Stimulated activated CD8-positive, alpha-beta memory T cell treated with anti-CD3 and anti-CD28 coated beads, Interleukin-4, amount 100 ng/mL, for 48 hours (primary cell): Measurements from ENCODE around the gene TPGS2.
A peak's percentile ranks its signal among the peaks of the same experiment; 100 is the strongest.
"Not testable (repeated sequence)": the region's sequence is repeated elsewhere in the genome, so short reads cannot be mapped to it uniquely, and the experiment has no call there.

Source experiments
- DNase-seq: peaks from one replicate; pipeline ENCODE4 v3.0.0-alpha.2; 2020

Gene TPGS2

GRCh38 chr18:36828630-36829361 is at the start of gene TPGS2, which contains the start of gene KIAA1328:
Gene TPGS2 (minus strand): TSS chr18:36829002. CDS start chr18:36828767, 235 bp downstream.
Gene KIAA1328 (plus strand): TSS chr18:36829127. CDS start chr18:36829139, 12 bp downstream.
- DNase-seq: peak; percentile 89

- DNase-seq: not testable (repeated sequence)
These were observed 45.0 kb upstream of the TPGS2 start for GRCh38 chr18:36873826-36874225.

- no peak for DNase-seq
These were observed 43.5 kb upstream of the TPGS2 start for GRCh38 chr18:36872329-36872728.

DNA sequence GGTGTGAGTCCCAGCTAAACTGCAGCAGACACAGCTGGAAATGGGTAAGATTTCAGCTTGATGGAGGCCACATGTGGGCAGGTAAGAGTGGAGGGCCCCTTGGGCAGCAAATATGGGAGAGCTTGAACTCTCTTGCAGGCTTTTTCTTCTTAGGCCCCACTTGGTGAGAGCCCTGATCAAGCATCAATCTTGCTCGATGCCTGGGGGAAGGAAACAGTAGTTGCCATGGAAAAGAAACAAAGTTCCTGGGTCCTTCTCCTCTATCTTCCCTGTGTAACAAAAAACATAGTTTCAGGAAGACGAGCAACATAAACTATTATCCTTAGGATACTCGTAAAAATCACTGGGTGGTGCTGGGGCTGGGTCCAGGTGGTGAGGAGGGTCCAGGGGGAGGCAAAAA is 43.0 kb upstream of the TPGS2 start:
- no peak for DNase-seq

DNA sequence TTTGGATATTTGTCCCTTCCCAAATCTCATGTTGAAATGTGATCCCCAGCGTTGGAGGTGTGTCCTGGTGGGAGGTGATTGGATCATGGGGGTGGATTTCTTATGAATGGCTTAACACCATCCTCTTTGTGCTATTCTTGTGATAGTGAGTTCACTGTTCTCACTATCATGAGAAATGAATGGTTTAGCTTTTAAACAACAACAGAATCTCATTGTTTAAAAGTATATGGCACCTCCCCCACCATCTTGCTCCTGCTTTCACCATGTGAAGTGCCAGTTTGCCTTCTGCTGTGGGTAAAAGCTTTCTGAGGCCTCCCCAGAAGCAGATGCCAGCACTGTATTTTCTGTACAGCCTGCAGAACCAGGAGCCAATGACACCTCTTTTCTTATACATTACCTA is 38.3 kb upstream of the TPGS2 start:
- DNase-seq: no peak

GRCh38 chr18:36862182-36862581 is 33.4 kb upstream of the TPGS2 start:
- DNase-seq: no peak

GRCh38 chr18:36856815-36857214 is 28.0 kb upstream of the TPGS2 start:
- no peak for DNase-seq

DNA sequence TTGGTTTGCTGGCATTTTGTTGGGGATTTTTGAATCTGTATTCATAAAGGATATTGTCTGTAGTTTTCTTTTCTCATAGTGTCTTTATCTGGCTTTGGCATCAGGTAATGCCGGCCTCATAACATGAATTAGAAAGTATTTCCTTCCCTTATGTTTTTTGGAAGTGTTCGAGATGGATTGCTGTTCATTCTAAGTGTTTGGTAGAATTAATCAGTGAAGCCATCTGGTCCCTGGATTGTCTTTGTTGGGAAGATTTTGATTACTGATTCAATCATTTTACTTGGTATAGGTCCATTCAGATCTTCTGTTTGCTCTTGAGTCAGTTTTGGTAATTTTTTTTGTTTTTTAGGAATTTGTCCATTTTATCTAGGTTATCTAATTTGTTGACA is 22.4 kb upstream of the TPGS2 start:
- no peak for DNase-seq

- DNase-seq: no peak
These were observed 21.9 kb upstream of the TPGS2 start for GRCh38 chr18:36850527-36851201.

DNA sequence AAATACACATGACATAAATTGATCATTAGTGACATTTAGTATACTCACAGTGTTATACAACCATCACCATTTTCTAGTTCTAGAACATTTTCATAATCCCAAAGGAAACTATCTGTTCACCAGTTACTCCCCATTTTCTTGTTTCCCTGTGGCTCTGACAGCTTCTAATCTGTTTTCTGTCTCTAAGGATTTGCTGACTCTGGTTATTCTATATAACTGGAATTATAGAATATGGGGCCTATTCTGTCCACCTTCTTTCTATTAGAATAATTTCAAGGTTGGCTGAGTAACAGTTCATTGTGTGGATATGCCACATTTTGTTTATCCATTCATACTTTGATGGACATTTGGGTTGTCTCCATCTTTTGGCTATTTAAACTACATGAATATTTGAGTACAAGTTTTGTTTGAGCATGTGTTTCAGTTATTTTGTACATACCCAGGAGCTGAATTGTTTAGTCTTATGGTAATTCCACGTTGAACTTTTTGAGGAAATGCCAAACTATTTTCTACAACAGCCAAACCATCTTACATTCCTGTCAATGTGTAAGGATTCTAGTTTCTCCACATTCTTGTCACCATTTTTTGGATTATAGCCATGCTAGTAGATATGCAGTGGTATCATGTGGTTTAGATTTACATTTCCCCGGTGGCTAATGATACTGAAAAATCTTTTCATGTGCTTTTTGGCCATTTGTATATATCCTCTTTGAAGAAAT is 20.6 kb upstream of the TPGS2 start:
- DNase-seq: no peak

GRCh38 chr18:36848609-36849008 is 19.8 kb upstream of the TPGS2 start:
- no peak for DNase-seq

GRCh38 chr18:36843784-36844183 is 15.0 kb upstream of the TPGS2 start:
- DNase-seq: no peak

- DNase-seq: no peak
These were observed 14.4 kb upstream of the TPGS2 start for GRCh38 chr18:36843199-36843598.

- no peak for DNase-seq
These were observed 11.0 kb upstream of the TPGS2 start for GRCh38 chr18:36839835-36840234.

- DNase-seq: no peak
These were observed 7.1 kb upstream of the TPGS2 start for GRCh38 chr18:36835927-36836326.

DNA sequence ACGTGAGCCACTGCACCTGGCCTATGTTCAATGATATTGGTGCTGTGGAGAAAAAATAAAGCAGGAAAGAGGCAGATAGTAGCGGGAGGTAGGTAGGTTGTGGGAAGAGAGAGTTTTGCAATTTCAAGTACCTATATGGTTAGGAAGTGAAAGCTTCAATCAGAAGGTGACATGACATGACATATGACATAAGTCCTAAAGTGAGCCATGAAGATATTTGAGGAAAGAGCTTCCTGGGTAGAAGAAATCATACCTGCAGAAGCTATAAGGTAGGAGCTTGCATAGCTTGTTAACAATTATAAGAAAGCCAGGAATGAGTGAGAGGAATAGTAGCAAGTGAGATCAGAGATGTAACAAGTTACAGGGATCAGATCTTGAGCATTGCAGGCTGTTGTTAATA is 4.3 kb upstream of the TPGS2 start:
- no peak for DNase-seq

- DNase-seq: no peak
These were observed 2.3 kb upstream of the TPGS2 start for GRCh38 chr18:36831139-36831538.

GRCh38 chr18:36830158-36830495 is 1.3 kb upstream of the TPGS2 start:
- DNase-seq: no peak

DNA sequence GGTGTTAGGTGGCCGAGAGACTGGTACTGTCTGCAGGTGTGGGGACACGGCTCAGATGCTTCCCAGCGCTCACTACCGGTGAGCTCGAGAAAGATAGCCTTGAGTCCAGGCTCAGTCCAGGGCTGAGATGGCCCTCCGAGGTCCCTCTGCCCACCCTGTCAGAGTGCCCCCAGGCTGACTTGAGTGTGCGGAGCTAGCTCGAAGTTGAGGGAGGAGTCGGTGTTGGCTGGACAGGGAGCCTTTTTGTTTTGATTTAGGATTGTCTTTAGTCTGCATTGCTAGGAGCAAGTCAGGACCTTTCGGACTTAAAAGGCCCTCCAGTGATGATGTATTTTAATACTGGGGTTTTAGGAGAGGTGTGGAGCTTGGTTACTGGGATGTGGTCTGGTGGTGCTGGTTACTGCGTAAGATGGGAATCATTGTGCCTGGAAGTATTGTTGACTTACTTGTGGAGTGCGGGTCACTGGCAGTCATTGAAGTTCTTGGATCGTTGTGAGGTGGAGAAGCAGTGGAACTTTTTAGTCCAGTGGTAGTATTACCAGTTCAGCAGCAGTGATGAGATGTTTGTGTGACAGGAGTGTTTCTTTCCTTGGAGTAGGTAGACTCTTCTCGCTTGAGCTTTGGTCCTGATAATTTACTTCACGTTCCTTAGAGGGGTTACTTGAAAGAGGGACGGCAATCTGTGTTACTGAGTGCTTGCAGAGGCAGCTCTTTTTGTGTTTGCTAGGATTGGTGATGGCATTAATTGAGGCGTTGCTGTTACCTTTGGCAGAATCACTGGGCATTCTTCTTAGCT is 758 bp upstream of the TPGS2 start:
- no peak for DNase-seq

DNA sequence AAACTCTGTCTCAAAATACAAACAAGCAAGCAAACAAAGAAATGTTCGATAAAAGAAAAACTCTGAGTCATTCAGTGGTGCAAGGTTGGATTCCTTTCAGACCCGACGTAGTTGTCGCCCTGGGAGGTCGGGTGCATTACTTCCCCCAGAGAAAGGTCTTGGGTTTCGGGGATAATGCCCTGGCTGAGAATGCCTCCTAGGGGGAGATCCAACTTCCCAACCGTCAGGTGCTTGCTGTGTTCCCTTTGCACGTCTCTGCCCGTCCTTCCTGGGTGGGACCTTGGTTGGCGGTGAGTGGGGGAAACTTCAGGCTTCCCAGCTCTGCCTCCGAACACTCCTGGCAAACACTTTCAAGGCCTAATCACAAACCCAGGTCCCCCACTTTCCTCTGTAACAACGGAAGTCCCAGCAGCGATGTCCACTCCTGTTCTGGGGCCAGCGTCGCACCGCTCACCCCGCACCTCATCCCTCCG is 609 bp downstream of the TPGS2 start:
- no peak for DNase-seq

DNA sequence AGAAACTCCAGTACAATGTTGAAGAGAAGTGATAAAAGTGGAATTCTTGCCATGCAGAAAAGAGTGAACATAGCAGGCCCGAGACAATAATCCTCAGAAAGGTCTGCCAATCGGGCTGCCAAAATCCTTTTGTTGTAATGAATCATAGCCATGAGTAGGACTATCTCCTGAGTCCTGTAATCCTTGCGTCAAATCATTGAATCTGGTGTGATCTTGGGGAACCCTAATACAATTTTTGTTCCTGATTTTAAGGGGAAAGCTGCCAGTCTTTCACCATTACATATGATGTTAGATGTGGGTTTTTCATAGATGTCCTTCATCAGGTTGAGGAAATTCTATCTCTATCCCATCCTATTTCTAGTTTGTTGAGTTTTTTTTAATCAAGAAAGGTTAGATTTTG is 2.2 kb downstream of the TPGS2 start:
- no peak for DNase-seq

DNA sequence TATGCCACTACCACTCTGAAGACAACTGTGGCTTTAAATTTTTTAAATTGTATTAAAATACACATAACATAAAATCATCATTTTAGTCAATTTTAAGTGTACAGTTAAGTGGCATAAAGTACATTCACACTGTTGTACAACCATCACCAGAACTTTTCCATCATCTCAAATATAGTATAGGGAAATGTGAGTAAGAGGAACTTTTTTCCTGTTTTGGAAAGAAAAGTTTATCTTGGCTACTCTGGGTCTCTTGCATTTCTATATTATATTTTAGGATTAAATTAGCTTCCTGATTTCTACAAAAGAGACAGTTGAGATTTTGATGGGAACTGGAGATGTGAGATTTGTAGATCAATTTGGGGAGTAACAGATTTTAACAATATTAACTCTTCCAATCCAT is 3.3 kb downstream of the TPGS2 start:
- no peak for DNase-seq

- DNase-seq: no peak
These were observed 7.1 kb downstream of the TPGS2 start for GRCh38 chr18:36821681-36822080.
